HL-60/S4 treated with retinoic acid at 250 ng/mL for 4 days and 3 days (cell line): Measurements from ENCODE around the gene DCC.

Experiments
- in situ Hi-C: fragments of 300-500 bp; cut with MboI; formaldehyde crosslinking; loops from 2 replicates; pipeline ENCODE4 v1.7.0; 2022; ENCODE audit warnings: low sequenced_read_pairs

DCC gene

GRCh38 chr18:52339891-52340371 lies at the start of gene DCC:
Gene DCC (plus strand): TSS chr18:52340197. CDS start chr18:52340788, 591 bp downstream.
- in situ Hi-C loops, result no loop called here

DNA sequence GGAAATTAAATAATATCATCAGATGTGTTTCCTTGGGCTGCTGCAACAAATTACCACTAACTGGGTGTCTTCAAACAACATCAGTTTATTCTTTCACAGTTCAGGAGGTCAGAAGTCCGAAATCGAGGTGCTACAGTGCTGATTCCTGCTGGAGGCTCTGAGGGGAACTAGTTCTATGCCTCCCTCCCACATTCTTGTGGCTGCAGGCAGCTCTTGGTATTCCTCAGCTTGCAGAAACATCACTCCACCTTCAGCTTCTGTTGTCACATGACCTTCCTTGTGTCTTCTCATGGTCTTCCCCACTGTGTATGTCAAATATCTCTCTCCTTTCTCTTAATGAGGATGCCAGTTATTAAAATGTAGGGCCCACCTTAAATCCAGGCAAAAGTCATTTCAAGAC lies 29.3 kb upstream of the DCC start:
- in situ Hi-C loops, result no loop called here

GRCh38 chr18:52311331-52311730 lies 28.7 kb upstream of the DCC start:
- in situ Hi-C loops, result no loop called here

- in situ Hi-C loops, result no loop called here
Observed at GRCh38 chr18:52312346-52312745, 27.7 kb upstream of the DCC start.

- in situ Hi-C loops, result no loop called here
Observed at GRCh38 chr18:52313213-52313612, 26.8 kb upstream of the DCC start.

- in situ Hi-C loops, result no loop called here
Observed at GRCh38 chr18:52319424-52319983, 20.5 kb upstream of the DCC start.

- in situ Hi-C loops, result no loop called here
Observed at GRCh38 chr18:52322307-52322706, 17.7 kb upstream of the DCC start.

DNA sequence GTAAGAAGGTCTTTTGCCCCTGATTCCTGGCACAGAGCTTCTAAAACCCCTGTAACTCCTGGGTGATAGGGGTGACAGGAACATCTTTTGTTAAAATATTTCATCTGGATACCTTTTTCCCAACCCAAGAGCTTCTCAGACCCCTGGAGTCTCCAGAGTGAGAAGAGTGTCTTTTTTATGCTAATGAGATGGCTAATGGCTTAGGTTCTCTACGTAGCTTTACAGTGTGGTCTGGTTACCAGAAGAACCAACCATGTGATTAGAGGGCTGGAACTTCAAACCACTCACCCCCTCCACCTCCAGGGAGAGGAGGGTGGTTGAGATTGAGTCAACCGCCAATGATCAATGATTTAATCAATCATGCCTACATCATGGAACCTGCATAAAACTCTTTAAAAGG lies 16.2 kb upstream of the DCC start:
- in situ Hi-C loops, result no loop called here

DNA sequence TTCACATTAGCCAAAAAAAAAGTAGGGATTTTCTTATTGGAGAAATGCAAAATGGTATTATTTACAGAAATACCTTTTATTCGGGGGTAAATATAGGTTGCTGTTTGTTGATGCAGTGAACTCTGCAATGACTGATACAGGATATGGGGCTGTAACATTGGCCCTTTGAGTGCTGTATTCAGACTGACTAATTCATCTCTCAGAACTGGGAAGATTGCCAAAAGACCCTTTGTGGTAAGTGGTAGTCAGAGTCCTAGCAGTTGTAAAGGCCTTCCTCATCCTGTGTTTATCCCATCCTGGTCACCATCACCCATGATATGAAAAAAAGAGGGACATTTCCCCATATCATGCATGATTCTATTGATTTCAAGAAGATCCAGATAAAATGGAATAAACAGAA lies 14.0 kb upstream of the DCC start:
- in situ Hi-C loops, result no loop called here

- in situ Hi-C loops, result no loop called here
Observed at GRCh38 chr18:52333860-52334259, 6.1 kb upstream of the DCC start.

DNA sequence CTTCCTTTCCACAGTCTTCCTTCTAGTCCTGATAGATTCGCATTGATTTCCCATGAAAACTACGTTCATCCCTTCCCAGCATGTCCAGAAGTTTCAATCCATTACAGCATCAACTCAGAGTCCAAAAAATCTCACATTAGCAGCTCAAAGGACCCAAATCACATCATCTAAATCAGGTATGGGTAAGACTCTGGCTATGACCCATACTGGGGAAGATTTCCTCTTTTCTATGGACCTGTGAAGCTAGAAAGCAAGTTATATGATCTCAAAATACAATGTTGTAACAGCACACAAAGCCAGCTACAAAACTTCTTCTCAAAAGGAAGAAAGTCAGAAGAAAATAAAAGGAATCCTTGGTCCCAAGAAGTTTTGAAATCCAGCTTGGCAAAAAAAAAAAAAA lies 5.7 kb upstream of the DCC start:
- in situ Hi-C loops, result no loop called here

GRCh38 chr18:52334896-52335295 lies 5.1 kb upstream of the DCC start:
- in situ Hi-C loops, result no loop called here

DNA sequence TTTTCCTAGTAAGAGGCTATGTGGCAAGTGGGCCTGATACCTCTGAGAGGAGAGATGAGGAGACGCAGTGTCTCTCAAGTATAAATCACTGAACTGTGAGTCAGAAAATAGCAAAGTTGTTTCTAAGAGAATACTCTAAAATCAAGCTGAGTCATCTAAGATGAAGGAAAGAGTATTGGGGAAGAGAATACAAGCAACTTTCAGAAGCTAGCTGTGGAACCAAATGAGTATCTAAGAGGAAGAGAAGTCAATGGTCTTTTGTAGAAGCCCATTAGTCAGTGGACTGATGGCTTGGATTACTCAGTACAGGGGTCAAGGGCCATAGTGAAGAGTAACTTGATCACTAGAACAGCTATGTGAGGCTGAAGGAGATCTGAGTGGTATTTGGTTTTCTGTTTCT lies 2.7 kb upstream of the DCC start:
- in situ Hi-C loops, result no loop called here

GRCh38 chr18:52340406-52341102 lies 557 bp downstream of the DCC start:
- in situ Hi-C loops, result no loop called here

GRCh38 chr18:52341103-52341432 lies 1.1 kb downstream of the DCC start:
- in situ Hi-C loops, result no loop called here

- in situ Hi-C loops, result no loop called here
Observed at GRCh38 chr18:52341608-52342381, 1.8 kb downstream of the DCC start.

GRCh38 chr18:52342456-52342855 lies 2.5 kb downstream of the DCC start:
- in situ Hi-C loops, result no loop called here

- in situ Hi-C loops, result no loop called here
Observed at GRCh38 chr18:52343138-52343537, 3.1 kb downstream of the DCC start.

DNA sequence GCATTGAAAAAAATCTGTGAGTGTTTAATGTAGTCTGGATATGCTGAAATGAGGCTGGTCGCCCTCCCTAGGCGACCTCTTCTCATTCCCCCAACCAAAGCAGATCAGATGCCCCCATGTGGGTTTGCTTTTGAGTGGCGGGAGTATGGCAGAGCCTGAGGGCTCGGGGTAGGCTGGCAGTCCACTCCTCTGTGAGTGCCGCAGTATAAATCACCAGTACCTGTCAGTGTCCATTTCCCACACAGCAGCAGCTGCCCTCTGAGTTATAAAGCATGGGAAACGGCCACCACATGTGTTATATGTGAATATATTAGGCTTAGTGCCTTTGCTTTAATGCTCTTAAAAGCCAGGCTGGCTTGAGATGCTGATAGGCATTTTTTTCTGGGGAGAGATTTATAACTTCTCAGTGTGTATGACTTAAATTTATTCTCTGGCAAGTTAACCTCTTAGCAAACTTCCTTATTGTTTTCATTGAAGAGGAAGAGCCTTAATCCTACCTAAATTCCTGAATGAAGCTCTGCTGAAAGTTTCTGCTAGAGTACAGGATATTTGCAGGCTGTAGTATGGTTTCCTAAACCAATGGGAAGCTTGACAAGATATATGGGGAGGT lies 3.8 kb downstream of the DCC start:
- in situ Hi-C loops, result no loop called here

DNA sequence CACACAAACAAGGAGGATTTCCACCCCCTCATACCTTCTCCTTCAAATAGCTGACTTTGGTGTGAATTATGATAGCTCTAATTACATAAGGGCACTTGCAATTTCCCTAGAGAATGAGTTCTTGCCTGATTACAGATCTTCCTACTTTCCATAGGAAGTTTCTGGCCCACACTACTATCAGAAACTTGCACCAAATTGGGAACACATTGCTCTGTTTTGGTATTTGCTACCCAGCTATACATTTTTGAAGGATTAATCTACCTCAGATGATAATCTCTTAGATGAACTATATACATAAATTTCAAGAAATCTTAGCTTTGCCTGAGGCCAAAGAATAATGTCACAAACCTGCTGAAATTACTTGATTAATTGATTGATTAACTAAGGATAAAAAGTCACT lies 4.9 kb downstream of the DCC start:
- in situ Hi-C loops, result no loop called here

DNA sequence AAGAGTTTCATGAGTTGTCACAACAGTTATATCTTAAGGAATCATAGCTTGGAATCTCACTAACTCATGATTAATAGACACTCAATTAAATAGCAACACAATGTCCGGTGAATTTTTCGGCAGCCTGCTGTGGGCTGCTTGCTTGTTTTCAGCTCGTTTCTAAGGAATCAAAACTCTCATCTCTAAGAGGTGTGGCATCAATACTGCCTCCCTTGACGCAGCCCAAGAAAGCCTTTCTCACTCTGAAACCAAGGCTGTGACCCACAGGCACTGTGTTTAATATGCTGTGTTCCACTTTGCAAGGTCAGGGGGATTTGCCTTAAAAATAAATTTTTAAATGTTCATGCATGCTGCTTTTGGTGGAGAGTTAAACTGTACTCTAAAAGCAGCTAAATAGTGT lies 5.4 kb downstream of the DCC start:
- in situ Hi-C loops, result no loop called here

DNA sequence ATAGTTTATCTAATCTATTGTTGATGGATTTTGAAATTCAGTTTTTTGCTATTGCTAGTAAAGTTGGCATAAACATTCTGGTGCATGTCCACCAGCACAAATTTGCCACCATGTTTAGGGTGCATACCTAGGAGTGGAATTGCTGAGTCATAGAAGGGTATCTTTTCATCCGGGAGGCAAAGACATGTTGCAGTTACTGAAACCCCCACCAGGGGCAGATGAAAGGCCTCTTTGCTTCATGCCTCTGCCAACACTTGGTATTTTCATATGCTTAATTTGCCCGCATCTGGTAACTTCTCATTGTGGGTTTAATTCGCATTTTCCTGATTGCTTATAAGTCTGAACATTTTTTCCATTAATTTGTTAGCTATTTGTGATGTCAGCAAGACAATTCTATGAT lies 8.2 kb downstream of the DCC start:
- in situ Hi-C loops, result no loop called here
